OCI-LY1 (cell line): ENCODE results near the gene PGM3.

Experiments used
- H2AFZ ChIP-seq: fragments of 200-600 bp; sonication (generic), shearing (Covaris generic); 2 replicates; pipeline ENCODE4 v1.6.0; 2014; ENCODE audit warnings: antibody characterized with exemption, mild to moderate bottlenecking, low read length
- H3F3A ChIP-seq: fragments of 200-600 bp; sonication (generic), shearing (Covaris generic); 2 replicates; pipeline ENCODE4 v1.6.0; 2014; ENCODE audit warnings: mild to moderate bottlenecking, antibody characterized with exemption, low read length, moderate library complexity; ENCODE audit not compliant: insufficient read depth
- H3K27ac ChIP-seq: fragments of 200-600 bp; sonication (generic); 2 replicates; pipeline ENCODE4 v1.5.1; 2014; ENCODE audit warnings: low read length, mixed run types, mild to moderate bottlenecking, low read depth; ENCODE audit not compliant: poor library complexity, severe bottlenecking
- H3K27me3 ChIP-seq: fragments of 200-600 bp; sonication (generic); 2 replicates; pipeline ENCODE4 v1.6.0; 2014; ENCODE audit warnings: antibody characterized with exemption, mild to moderate bottlenecking, low read length, moderate library complexity; ENCODE audit not compliant: insufficient read depth
- H3K36me3 ChIP-seq: fragments of 200-600 bp; sonication (generic); 2 replicates; pipeline ENCODE4 v1.6.1; 2014; ENCODE audit warnings: mild to moderate bottlenecking, antibody characterized with exemption, low read length, moderate library complexity, mixed read lengths; ENCODE audit not compliant: insufficient read depth
- H3K4me1 ChIP-seq: fragments of 200-600 bp; sonication (generic); 2 replicates; pipeline ENCODE4 v1.5.1; 2014; ENCODE audit warnings: mild to moderate bottlenecking, low read length, moderate library complexity; ENCODE audit not compliant: insufficient read depth, severe bottlenecking
- H3K4me2 ChIP-seq: fragments of 200-600 bp; sonication (generic), shearing (Covaris generic); 2 replicates; pipeline ENCODE4 v1.6.1; 2014; ENCODE audit warnings: low read length
- H3K4me3 ChIP-seq: fragments of 200-600 bp; sonication (generic); 2 replicates; pipeline ENCODE4 v1.5.1; 2014; ENCODE audit warnings: low read length, low read depth, mild to moderate bottlenecking, mixed read lengths; ENCODE audit not compliant: poor library complexity, severe bottlenecking
- H3K79me2 ChIP-seq: fragments of 200-600 bp; shearing (Covaris generic); 2 replicates; pipeline ENCODE4 v1.6.1; 2016; ENCODE audit warnings: mixed run types, low read length, mixed read lengths; ENCODE audit not compliant: insufficient read depth
- H3K9ac ChIP-seq: fragments of 200-600 bp; sonication (generic), shearing (Covaris generic); 2 replicates; pipeline ENCODE4 v1.6.1; 2014; ENCODE audit warnings: mild to moderate bottlenecking, low read length, mixed read lengths
- H3K9me2 ChIP-seq: fragments of 200-600 bp; sonication (generic), shearing (Covaris generic); 2 replicates; pipeline ENCODE4 v1.6.1; 2014; ENCODE audit warnings: low read depth, mild to moderate bottlenecking, low read length, mixed read lengths
- H3K9me3 ChIP-seq: fragments of 200-600 bp; shearing (Covaris generic); 2 replicates; pipeline ENCODE4 v1.6.1; 2014; ENCODE audit warnings: low read length, mixed read lengths
- H4K20me1 ChIP-seq: fragments of 200-600 bp; sonication (generic), shearing (Covaris generic); 2 replicates; pipeline ENCODE4 v1.6.0; 2016; ENCODE audit warnings: mild to moderate bottlenecking, low read length; ENCODE audit not compliant: insufficient read depth
- EZH2 ChIP-seq: fragments of 200-600 bp; sonication (generic), shearing (Covaris generic); IDR thresholded peaks from 2 replicates; pipeline ENCODE4 v1.8.0; 2017; ENCODE audit warnings: borderline replicate concordance, mixed run types, mild to moderate bottlenecking, antibody characterized with exemption, low read length, moderate library complexity, mixed read lengths
- TF ChIP-seq, protein P1 (sequence below): fragments of 200-600 bp; sonication (generic), shearing (Covaris generic); IDR thresholded peaks from 2 replicates; pipeline ENCODE4 v1.5.1; 2017; ENCODE audit warnings: mild to moderate bottlenecking, antibody characterized with exemption, low read length, moderate library complexity, mixed read lengths

The PGM3 gene

DNA sequence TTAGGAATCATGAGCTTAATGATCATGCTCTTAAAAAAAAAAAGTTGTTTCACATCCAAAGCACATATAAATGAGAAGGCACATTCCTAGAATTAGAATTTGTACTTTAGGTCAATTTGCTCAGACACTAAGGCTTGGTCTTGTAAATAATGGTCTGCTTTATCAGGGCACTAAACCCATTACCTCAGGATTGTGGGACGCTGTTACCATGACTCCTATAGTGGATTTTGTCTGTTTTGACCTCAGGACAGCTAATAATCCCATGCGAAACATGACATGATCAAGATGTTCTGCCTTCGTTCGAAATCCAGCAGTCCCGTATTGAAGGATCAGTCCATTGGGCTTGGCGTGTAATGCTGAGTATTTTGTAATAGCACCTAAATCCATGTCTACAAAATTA is 2.4 kb downstream of the PGM3 start:
- H3K4me1 ChIP-seq = peaks cover 29% of the 10 kb centered on the region
- no peak for TF ChIP-seq EZH2
- TF ChIP-seq, protein P1, sequence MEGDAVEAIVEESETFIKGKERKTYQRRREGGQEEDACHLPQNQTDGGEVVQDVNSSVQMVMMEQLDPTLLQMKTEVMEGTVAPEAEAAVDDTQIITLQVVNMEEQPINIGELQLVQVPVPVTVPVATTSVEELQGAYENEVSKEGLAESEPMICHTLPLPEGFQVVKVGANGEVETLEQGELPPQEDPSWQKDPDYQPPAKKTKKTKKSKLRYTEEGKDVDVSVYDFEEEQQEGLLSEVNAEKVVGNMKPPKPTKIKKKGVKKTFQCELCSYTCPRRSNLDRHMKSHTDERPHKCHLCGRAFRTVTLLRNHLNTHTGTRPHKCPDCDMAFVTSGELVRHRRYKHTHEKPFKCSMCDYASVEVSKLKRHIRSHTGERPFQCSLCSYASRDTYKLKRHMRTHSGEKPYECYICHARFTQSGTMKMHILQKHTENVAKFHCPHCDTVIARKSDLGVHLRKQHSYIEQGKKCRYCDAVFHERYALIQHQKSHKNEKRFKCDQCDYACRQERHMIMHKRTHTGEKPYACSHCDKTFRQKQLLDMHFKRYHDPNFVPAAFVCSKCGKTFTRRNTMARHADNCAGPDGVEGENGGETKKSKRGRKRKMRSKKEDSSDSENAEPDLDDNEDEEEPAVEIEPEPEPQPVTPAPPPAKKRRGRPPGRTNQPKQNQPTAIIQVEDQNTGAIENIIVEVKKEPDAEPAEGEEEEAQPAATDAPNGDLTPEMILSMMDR = no peak
- no peak overlapping the region for H3K27ac ChIP-seq
- H3K27me3 ChIP-seq = no peaks in the 10 kb centered on the region
- H3K4me2 ChIP-seq = no peak overlapping the region
- no peaks in the 10 kb centered on the region for H4K20me1 ChIP-seq
- peaks cover 6% of the 10 kb centered on the region for H3K79me2 ChIP-seq
- no peaks in the 10 kb centered on the region for H3K9me2 ChIP-seq
- no peaks in the 10 kb centered on the region for H3K9me3 ChIP-seq
- no peak overlapping the region for H2AFZ ChIP-seq
- H3K36me3 ChIP-seq = peaks cover 29% of the 10 kb centered on the region; the same call in 1 of the 2 replicates
- H3K9ac ChIP-seq = no peak overlapping the region
- H3K4me3 ChIP-seq = no peak overlapping the region
- H3F3A ChIP-seq = no peaks in the 10 kb centered on the region; the same call in 1 of the 2 replicates

DNA sequence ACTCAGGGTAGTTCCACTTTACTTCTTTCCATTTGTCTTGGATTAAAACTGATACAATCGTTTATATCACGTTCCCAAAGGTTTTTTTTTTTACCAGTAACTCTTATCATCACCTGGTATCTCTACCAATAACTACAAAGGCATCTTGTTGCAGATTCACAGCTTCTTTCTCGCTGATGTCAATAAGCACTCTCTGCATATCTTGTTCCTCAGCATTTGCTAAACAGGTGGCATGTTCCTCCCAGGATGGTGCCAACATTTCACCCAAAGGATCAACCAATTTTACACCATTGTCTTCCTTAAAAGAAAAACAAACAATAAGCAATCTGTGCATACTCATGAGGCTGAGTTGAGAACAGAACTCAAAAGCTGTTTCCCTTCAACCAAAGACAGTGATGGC is 4.6 kb downstream of the PGM3 start:
- peaks cover 6% of the 10 kb centered on the region for H3K79me2 ChIP-seq
- no peaks in the 10 kb centered on the region for H3K9me2 ChIP-seq
- no peak for TF ChIP-seq EZH2
- TF ChIP-seq, protein P1 = no peak
- no peak overlapping the region for H3K9ac ChIP-seq
- no peaks in the 10 kb centered on the region for H3K9me3 ChIP-seq
- H2AFZ ChIP-seq = no peak overlapping the region
- H3K4me2 ChIP-seq = no peak overlapping the region
- peaks cover 46% of the 10 kb centered on the region for H3K36me3 ChIP-seq
- no peak overlapping the region for H3K4me3 ChIP-seq
- H4K20me1 ChIP-seq = no peaks in the 10 kb centered on the region
- no peak overlapping the region for H3K27ac ChIP-seq
- no peaks in the 10 kb centered on the region for H3K27me3 ChIP-seq
- peaks cover 14% of the 10 kb centered on the region for H3K4me1 ChIP-seq
- H3F3A ChIP-seq = no peaks in the 10 kb centered on the region

DNA sequence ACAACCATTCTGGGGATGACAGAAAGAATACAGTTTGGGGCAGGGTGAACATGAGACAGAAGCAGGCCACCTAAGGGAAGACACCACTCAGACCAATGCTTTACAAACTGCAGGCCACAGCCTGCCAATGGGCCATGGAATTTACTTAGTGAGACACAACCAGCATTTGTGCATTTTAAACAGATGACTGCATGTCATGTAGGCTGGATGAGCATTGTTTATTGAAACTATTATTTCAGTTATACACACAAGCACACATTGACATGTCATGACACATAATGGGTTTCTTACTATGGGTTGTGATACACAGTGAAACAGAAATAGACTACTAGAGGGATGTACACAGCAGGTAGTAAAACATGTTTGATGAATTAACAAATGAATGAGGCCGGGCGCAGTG is 8.0 kb downstream of the PGM3 start:
- Histone ChIP-seq H4K20me1 (no peaks in the 10 kb centered on the region), H3K9me2 (no peaks in the 10 kb centered on the region), H3K4me2 (no peak overlapping the region), H3F3A (no peaks in the 10 kb centered on the region), H3K36me3 (peaks cover 67% of the 10 kb centered on the region), H3K4me1 (no peaks in the 10 kb centered on the region), H2AFZ (no peak overlapping the region), H3K9ac (no peak overlapping the region), H3K79me2 (no peaks in the 10 kb centered on the region; the same call in 1 of the 2 replicates), H3K4me3 (no peak overlapping the region), H3K27ac (no peak overlapping the region), H3K9me3 (no peaks in the 10 kb centered on the region), H3K27me3 (no peaks in the 10 kb centered on the region)
- TF ChIP-seq EZH2 = no peak
- TF ChIP-seq, protein P1 = no peak
